Loucy (cell line): ENCODE results near the gene NCAM1.

ENCODE experiments used
- H2AFZ ChIP-seq: fragments of 200-600 bp; sonication (generic); 2 replicates; pipeline ENCODE4 v1.6.0; 2016; ENCODE audit warnings: antibody characterized with exemption, mild to moderate bottlenecking, low read length, moderate library complexity
- H3F3A ChIP-seq: fragments of 200-600 bp; 2 replicates; pipeline ENCODE4 v1.6.0; 2016; ENCODE audit warnings: antibody characterized with exemption, low read depth, mild to moderate bottlenecking
- H3K27me3 ChIP-seq: fragments of 200-600 bp; sonication (generic); 2 replicates; pipeline ENCODE4 v1.6.1; 2014; ENCODE audit warnings: low read length, mild to moderate bottlenecking; ENCODE audit not compliant: insufficient read depth, poor library complexity, severe bottlenecking
- H3K36me3 ChIP-seq: fragments of 200-600 bp; sonication (generic); 2 replicates; pipeline ENCODE4 v1.6.1; 2016; ENCODE audit warnings: low read length; ENCODE audit not compliant: insufficient read depth
- H3K4me1 ChIP-seq: fragments of 200-600 bp; sonication (generic); 2 replicates; pipeline ENCODE4 v1.5.1; 2014; ENCODE audit warnings: low read length, mild to moderate bottlenecking; ENCODE audit not compliant: insufficient read depth, poor library complexity, severe bottlenecking
- H3K4me2 ChIP-seq: fragments of 200-600 bp; sonication (generic); 2 replicates; pipeline ENCODE4 v1.6.0; 2014; ENCODE audit warnings: antibody characterized with exemption, low read length, low read depth, mild to moderate bottlenecking; ENCODE audit not compliant: poor library complexity, severe bottlenecking
- H3K4me3 ChIP-seq: fragments of 200-600 bp; sonication (generic); 2 replicates; pipeline ENCODE4 v1.5.1; 2014; ENCODE audit warnings: low read length, mild to moderate bottlenecking, mixed read lengths; ENCODE audit not compliant: poor library complexity, severe bottlenecking
- H3K79me2 ChIP-seq: fragments of 200-600 bp; sonication (generic); 2 replicates; pipeline ENCODE4 v1.6.1; 2014; ENCODE audit warnings: low read length; ENCODE audit not compliant: insufficient read depth
- H3K9ac ChIP-seq: fragments of 200-600 bp; sonication (generic); 2 replicates; pipeline ENCODE4 v1.6.0; 2014; ENCODE audit warnings: mild to moderate bottlenecking, low read depth, low read length, moderate library complexity; ENCODE audit not compliant: poor library complexity, severe bottlenecking
- H3K9me2 ChIP-seq: fragments of 200-600 bp; sonication (generic); replicated peaks from 2 replicates; pipeline ENCODE4 v1.6.1; 2016; ENCODE audit warnings: low read depth, low read length, mixed read lengths
- H3K9me3 ChIP-seq: fragments of 200-600 bp; sonication (generic); 2 replicates; pipeline ENCODE4 v1.6.1; 2014; ENCODE audit warnings: mild to moderate bottlenecking, antibody characterized with exemption, low read length, low read depth; ENCODE audit not compliant: insufficient read depth
- H4K20me1 ChIP-seq: fragments of 200-600 bp; sonication (generic); 2 replicates; pipeline ENCODE4 v1.6.0; 2014; ENCODE audit warnings: antibody characterized with exemption, low read length, mild to moderate bottlenecking; ENCODE audit not compliant: insufficient read depth, poor library complexity, severe bottlenecking
- EZH2phosphoT487 ChIP-seq: fragments of 200-600 bp; IDR thresholded peaks from 2 replicates; pipeline ENCODE4 v1.6.1; 2018; ENCODE audit warnings: antibody characterized with exemption, mild to moderate bottlenecking, moderate library complexity, borderline replicate concordance
- TF ChIP-seq, protein P1 (sequence below): fragments of 200-600 bp; sonication (generic); conservative IDR thresholded peaks from 2 replicates; pipeline ENCODE4 v1.5.1; 2014; ENCODE audit warnings: mild to moderate bottlenecking, antibody characterized with exemption, low read length

The NCAM1 gene

DNA sequence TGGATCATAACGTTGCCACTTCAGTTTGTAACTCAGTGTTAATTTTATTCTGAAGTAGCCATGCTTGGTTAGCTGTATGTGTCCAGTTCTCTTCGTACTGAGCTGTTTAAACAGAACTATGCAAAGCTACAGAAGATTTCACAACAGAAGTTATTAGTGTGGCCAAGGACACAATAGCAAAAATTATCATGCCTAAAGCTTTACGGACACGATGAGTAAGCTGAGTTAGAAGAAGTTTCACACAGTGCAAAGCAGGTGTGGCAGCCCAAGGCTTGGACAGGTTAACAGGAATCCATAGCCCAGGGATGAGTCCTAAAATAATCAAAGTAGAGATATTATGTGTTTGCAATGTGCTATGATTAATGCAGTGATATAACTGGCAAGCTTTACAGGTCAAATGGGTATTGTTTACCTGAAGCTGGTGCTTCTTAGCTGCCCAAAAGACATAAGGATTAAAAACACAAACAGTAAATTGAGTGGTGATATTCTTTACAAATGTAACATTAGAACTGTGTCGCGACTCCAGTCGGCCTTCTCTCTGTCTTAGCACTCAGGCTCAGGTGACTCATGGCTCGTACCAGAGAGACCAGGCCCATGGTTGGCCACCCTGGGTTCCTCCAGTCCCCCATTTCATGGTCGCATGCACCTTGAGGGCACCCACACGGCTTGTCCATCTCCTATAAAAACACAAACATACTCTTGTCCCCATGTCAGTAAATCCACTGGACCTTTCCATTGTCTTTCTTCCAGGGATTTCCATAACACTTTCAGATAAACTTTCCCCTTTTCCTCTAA, 35.5 kb upstream of the NCAM1 start:
- H3F3A ChIP-seq, result no peaks in the 10 kb centered on the region
- H3K4me3 ChIP-seq, result no peak overlapping the region
- no peak overlapping the region for H2AFZ ChIP-seq
- no peak overlapping the region for H3K4me2 ChIP-seq
- H3K79me2 ChIP-seq, result no peaks in the 10 kb centered on the region
- no peaks in the 10 kb centered on the region for H3K9me3 ChIP-seq
- H3K27me3 ChIP-seq, result no peaks in the 10 kb centered on the region
- H3K36me3 ChIP-seq, result no peaks in the 10 kb centered on the region
- no peak overlapping the region for H3K9ac ChIP-seq
- TF ChIP-seq, protein P1, sequence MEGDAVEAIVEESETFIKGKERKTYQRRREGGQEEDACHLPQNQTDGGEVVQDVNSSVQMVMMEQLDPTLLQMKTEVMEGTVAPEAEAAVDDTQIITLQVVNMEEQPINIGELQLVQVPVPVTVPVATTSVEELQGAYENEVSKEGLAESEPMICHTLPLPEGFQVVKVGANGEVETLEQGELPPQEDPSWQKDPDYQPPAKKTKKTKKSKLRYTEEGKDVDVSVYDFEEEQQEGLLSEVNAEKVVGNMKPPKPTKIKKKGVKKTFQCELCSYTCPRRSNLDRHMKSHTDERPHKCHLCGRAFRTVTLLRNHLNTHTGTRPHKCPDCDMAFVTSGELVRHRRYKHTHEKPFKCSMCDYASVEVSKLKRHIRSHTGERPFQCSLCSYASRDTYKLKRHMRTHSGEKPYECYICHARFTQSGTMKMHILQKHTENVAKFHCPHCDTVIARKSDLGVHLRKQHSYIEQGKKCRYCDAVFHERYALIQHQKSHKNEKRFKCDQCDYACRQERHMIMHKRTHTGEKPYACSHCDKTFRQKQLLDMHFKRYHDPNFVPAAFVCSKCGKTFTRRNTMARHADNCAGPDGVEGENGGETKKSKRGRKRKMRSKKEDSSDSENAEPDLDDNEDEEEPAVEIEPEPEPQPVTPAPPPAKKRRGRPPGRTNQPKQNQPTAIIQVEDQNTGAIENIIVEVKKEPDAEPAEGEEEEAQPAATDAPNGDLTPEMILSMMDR, result no peak
- no peak for TF ChIP-seq EZH2phosphoT487
- no peaks in the 10 kb centered on the region for H3K4me1 ChIP-seq
- H3K9me2 ChIP-seq, result no peaks in the 10 kb centered on the region
- no peaks in the 10 kb centered on the region for H4K20me1 ChIP-seq

DNA sequence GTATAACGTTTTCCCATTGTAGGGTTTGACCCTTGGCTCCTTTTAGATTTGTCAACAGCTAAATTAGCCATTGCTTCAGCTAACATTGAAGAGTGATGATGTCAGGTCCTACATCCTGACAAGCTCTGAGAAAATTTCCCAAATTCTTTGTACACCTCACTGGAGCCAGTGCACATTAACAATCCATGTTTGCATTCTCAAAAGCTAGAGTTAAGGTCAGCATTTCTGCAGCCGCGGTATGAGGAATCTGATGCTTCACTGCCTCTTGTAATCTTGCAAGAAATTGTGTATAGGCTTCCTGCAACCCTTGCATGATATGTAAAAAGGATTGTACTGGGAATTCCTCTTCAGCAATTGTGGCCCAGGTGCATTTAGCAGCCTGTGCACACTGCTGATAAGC, 33.1 kb upstream of the NCAM1 start:
- H3K9me3 ChIP-seq, result no peaks in the 10 kb centered on the region
- H3K9ac ChIP-seq, result no peak overlapping the region
- no peaks in the 10 kb centered on the region for H3F3A ChIP-seq
- H3K79me2 ChIP-seq, result no peaks in the 10 kb centered on the region
- no peak overlapping the region for H3K4me3 ChIP-seq
- H4K20me1 ChIP-seq, result no peaks in the 10 kb centered on the region
- H3K4me1 ChIP-seq, result no peaks in the 10 kb centered on the region
- H2AFZ ChIP-seq, result no peak overlapping the region
- no peaks in the 10 kb centered on the region for H3K9me2 ChIP-seq
- no peaks in the 10 kb centered on the region for H3K36me3 ChIP-seq
- no peaks in the 10 kb centered on the region for H3K27me3 ChIP-seq
- TF ChIP-seq EZH2phosphoT487, result no peak
- TF ChIP-seq, protein P1, result no peak
- no peak overlapping the region for H3K4me2 ChIP-seq

DNA sequence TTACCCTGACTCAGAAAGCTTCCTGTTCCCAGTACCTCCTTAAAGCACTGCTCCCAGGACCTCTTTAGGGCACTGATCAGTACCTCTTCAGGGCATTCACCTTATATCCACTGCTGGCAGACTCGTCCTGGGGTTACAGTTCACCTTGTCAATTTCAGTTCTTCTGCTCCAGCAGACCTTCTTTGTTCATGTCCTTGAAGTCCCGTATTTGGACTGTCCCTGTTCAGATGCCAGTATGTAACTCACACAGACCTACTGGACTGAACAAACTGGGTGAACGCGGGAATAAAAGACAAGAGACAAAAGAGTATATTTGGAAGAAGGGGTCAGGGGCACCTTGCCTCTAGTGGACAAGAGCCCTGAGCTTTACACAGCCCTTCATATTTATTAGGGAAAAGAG, 31.8 kb upstream of the NCAM1 start:
- no peaks in the 10 kb centered on the region for H4K20me1 ChIP-seq
- no peak overlapping the region for H3K9ac ChIP-seq
- no peaks in the 10 kb centered on the region for H3K4me1 ChIP-seq
- no peaks in the 10 kb centered on the region for H3K9me3 ChIP-seq
- no peaks in the 10 kb centered on the region for H3K9me2 ChIP-seq
- no peak overlapping the region for H3K4me3 ChIP-seq
- H3K36me3 ChIP-seq, result no peaks in the 10 kb centered on the region
- H3F3A ChIP-seq, result no peaks in the 10 kb centered on the region
- no peak overlapping the region for H3K4me2 ChIP-seq
- H3K27me3 ChIP-seq, result no peaks in the 10 kb centered on the region
- TF ChIP-seq, protein P1, result no peak
- no peak for TF ChIP-seq EZH2phosphoT487
- no peaks in the 10 kb centered on the region for H3K79me2 ChIP-seq
- no peak overlapping the region for H2AFZ ChIP-seq
